HepG2 (cell line): ENCODE results near the gene NT5DC4. TPM values are rescaled to one million over a fixed set of nuclear protein-coding genes. Genes with fewer than 3 reads are reported as not detected.

Source experiments
- ATAC-seq: fragments of 200-7000 bp; cut with Tn5 transposase; 3 replicates; pipeline ENCODE4 v1.9.1; 2020; ENCODE audit warnings: mild to moderate bottlenecking, moderate library complexity
- BruUV-seq: library from RNA; stranded (reverse); fragments of 400-500 nt; replicated peaks from 2 replicates; lab custom pipeline; 2021; lab: Mats Ljungman, UMichigan
- CTCF ChIA-PET: fragments of 300-600 bp; formaldehyde crosslinking; extraction: SDS; loops from one replicate; lab custom pipeline; 2021; ENCODE audit warnings: low total read pairs, inconsistent platforms, low intra/inter-chr PET ratio; lab: Yijun Ruan, JAX
- POLR2A ChIA-PET: fragments of 350-600 bp; sonication (Branson Sonifier 250); formaldehyde crosslinking; loops from one replicate; lab custom pipeline; 2020; ENCODE audit warnings: antibody characterized with exemption, inconsistent platforms; lab: Yijun Ruan, JAX
- DNase-seq: peaks from one replicate; pipeline ENCODE4 v3.0.0-alpha.2; 2015; ENCODE audit warnings: low spot score
- FAIRE-seq: peaks from 3 replicates; lab custom pipeline; 2011; peaks lifted over from hg19 to GRCh38; lab: Jason Lieb, UNC
- H2AFZ ChIP-seq: one replicate; pipeline ENCODE4 v1.6.1; 2011; ENCODE audit warnings: low read length, inconsistent platforms
- H3K27ac ChIP-seq: fragments of 300-600 bp; 3 replicates; pipeline ENCODE4 v1.8.0; 2011; ENCODE audit warnings: mixed run types, mild to moderate bottlenecking, mixed read lengths, low read length, inconsistent platforms; ENCODE audit not compliant: insufficient read depth; ENCODE audit errors: extremely low read length
- H3K27me3 ChIP-seq, 2 experiments: fragments of 200-600 bp in 1 of 2; 2 replicates in 1 of 2; 3 replicates in 1 of 2; pipeline versions ENCODE4 v1.6.0 to v1.8.0; 2011; ENCODE audit warnings: low read length in 2 of 2, mild to moderate bottlenecking in 2 of 2, moderate library complexity in 2 of 2, inconsistent platforms in 1 of 2; ENCODE audit not compliant: insufficient read depth in 2 of 2, control insufficient read depth in 1 of 2
- H3K36me3 ChIP-seq, 2 experiments: fragments of 200-600 bp in 1 of 2; replicated peaks in 1 of 2; 2 replicates in 1 of 2; 3 replicates in 1 of 2; pipeline versions ENCODE4 v1.5.1 to v1.8.0; 2011; ENCODE audit warnings: low read length in 2 of 2, inconsistent platforms in 1 of 2; ENCODE audit not compliant: insufficient read depth in 2 of 2, control insufficient read depth in 1 of 2
- H3K4me1 ChIP-seq: 2 replicates; pipeline ENCODE4 v1.5.1; 2012; ENCODE audit warnings: low read length, inconsistent platforms; ENCODE audit not compliant: insufficient read depth
- H3K4me2 ChIP-seq: 2 replicates; pipeline ENCODE4 v1.6.0; 2011; ENCODE audit warnings: low read depth, low read length, inconsistent platforms
- H3K4me3 ChIP-seq, 3 experiments: fragments of 200-600 bp in 1 of 3; sonication (generic), shearing (Covaris generic) in 1 of 3; replicated peaks in 1 of 3; 2 replicates each; pipeline ENCODE4 v1.5.1; 2011 to 2016; ENCODE audit warnings: low read length in 3 of 3, inconsistent platforms in 2 of 3, low read depth in 2 of 3, mild to moderate bottlenecking in 2 of 3, control low read depth in 1 of 3, mixed read lengths in 1 of 3; ENCODE audit not compliant: insufficient read depth in 1 of 3
- H3K79me2 ChIP-seq: one replicate; pipeline ENCODE4 v1.6.1; 2011; ENCODE audit warnings: low read length, inconsistent platforms; ENCODE audit not compliant: insufficient read depth
- H3K9ac ChIP-seq: 2 replicates; pipeline ENCODE4 v1.6.0; 2011; ENCODE audit warnings: mild to moderate bottlenecking, low read depth, low read length, inconsistent platforms; ENCODE audit not compliant: insufficient read depth
- H3K9me3 ChIP-seq: 2 replicates; pipeline ENCODE4 v1.5.1; 2012; ENCODE audit warnings: mild to moderate bottlenecking, low read length
- H4K20me1 ChIP-seq: 2 replicates; pipeline ENCODE4 v1.6.0; 2011; ENCODE audit warnings: inconsistent platforms, mild to moderate bottlenecking, low read length, moderate library complexity; ENCODE audit not compliant: insufficient read depth
- IKZF4 ChIP-seq: sonication (generic); formaldehyde crosslinking; IDR thresholded peaks from 2 replicates; pipeline ENCODE4 v1.5.1; 2020; ENCODE audit warnings: borderline replicate concordance, mild to moderate bottlenecking, low read depth, missing genetic modification reagents; ENCODE audit errors: not compliant biosample characterization
- KMT2A ChIP-seq: sonication (generic); formaldehyde crosslinking; IDR thresholded peaks from 2 replicates; pipeline ENCODE4 v1.4.0; 2020; ENCODE audit warnings: missing genetic modification reagents
- NFE2L2 ChIP-seq: fragments of 150-350 bp; IDR thresholded peaks from 2 replicates; pipeline ENCODE4 v1.6.1; 2014; ENCODE audit warnings: low read length
- PRMT3 ChIP-seq: sonication (generic); formaldehyde crosslinking; IDR thresholded peaks from 2 replicates; pipeline ENCODE4 v1.8.1; 2022; ENCODE audit warnings: low read depth, mild to moderate bottlenecking, moderate library complexity, missing genetic modification reagents, borderline replicate concordance
- RELA ChIP-seq: sonication (generic); formaldehyde crosslinking; IDR thresholded peaks from 2 replicates; pipeline ENCODE4 v1.4.0; 2020; ENCODE audit warnings: missing genetic modification reagents
- TBP ChIP-seq: sonication (generic); formaldehyde crosslinking; IDR thresholded peaks from 2 replicates; pipeline ENCODE4 v1.5.0; 2020; ENCODE audit warnings: missing genetic modification reagents
- ZNF205 ChIP-seq: IDR thresholded peaks from 2 replicates; pipeline ENCODE4 v1.6.1; 2018; ENCODE audit warnings: missing biosample characterization, missing genetic modification reagents
- ZNF3 ChIP-seq: IDR thresholded peaks from 2 replicates; pipeline ENCODE4 v1.7.0; 2017; ENCODE audit warnings: inconsistent platforms
- ZNF441 ChIP-seq: sonication (generic); formaldehyde crosslinking; IDR thresholded peaks from 2 replicates; pipeline ENCODE4 v1.7.0; 2021; ENCODE audit warnings: missing genetic modification reagents, borderline replicate concordance
- ZNF713 ChIP-seq: sonication (generic); formaldehyde crosslinking; IDR thresholded peaks from 2 replicates; pipeline ENCODE4 v1.4.0; 2020; ENCODE audit warnings: mild to moderate bottlenecking, missing genetic modification reagents
- ZNF761 ChIP-seq: sonication (generic); formaldehyde crosslinking; conservative IDR thresholded peaks from 2 replicates; pipeline ENCODE4 v1.4.0; 2020; ENCODE audit warnings: mild to moderate bottlenecking, missing genetic modification reagents
- ZNF788 ChIP-seq: sonication (generic); formaldehyde crosslinking; IDR thresholded peaks from 2 replicates; pipeline ENCODE4 v1.5.0; 2020; ENCODE audit warnings: mild to moderate bottlenecking, missing genetic modification reagents, borderline replicate concordance
- WGBS: methylation state at CpG from one replicate; pipeline ENCODE4 v1.1.6; 2017; ENCODE audit warnings: low lambda C conversion rate; 5-methylcytosine and 5-hydroxymethylcytosine counted together
- in situ Hi-C: cut with HindIII; loops from 2 replicates; pipeline ENCODE4 v1.10.0; 2017; ENCODE audit warnings: low pct_unique_long_range_greater_than_20kb; ENCODE audit not compliant: extremely low pct_ligation_motif_present
- intact Hi-C: fragments of 100-400 bp; cut with micrococcal nuclease; formaldehyde crosslinking; loops from one replicate; pipeline ENCODE4 v1.10.0; 2022; ENCODE audit not compliant: unreplicated experiment
- polyA plus RNA-seq, 8 experiments: library from polyadenylated mRNA; depleted of rRNA in 3 of 8; stranded (reverse) in 7 of 8; unstranded in 1 of 8; fragments of >200 nt; fragmentation: Illumina TruSeq in 4 of 8; extraction: Trizol in 4 of 8; gene quantifications; 2 replicates each; pipeline versions ENCODE4 v1.2.1 to v1.2.3, GENCODE V29; 2011 to 2016; ENCODE audit warnings: low read depth in 4 of 8, missing spikeins in 1 of 8, mixed read lengths in 1 of 8; ENCODE audit not compliant: insufficient read depth in 1 of 8
- total RNA-seq, 5 experiments: library from RNA; depleted of rRNA; stranded (reverse); fragments of >200 nt; fragmentation: Illumina TruSeq; extraction: Trizol; gene quantifications; 2 replicates each; pipeline ENCODE4 v1.2.3, GENCODE V29; 2016; ENCODE audit warnings: low read depth in 1 of 5
- TF ChIP-seq, protein P1 (sequence below): sonication (generic); formaldehyde crosslinking; IDR thresholded peaks from 2 replicates; pipeline ENCODE4 v1.9.0; 2022; ENCODE audit warnings: low read depth, missing genetic modification reagents

NT5DC4 gene
- total and polyA plus RNA-seq, 2 of the 13 experiments (the other 11 are each of a cell fraction or from before 2014, with no cell fraction given) = 0.04 to 4.2 TPM

DNA sequence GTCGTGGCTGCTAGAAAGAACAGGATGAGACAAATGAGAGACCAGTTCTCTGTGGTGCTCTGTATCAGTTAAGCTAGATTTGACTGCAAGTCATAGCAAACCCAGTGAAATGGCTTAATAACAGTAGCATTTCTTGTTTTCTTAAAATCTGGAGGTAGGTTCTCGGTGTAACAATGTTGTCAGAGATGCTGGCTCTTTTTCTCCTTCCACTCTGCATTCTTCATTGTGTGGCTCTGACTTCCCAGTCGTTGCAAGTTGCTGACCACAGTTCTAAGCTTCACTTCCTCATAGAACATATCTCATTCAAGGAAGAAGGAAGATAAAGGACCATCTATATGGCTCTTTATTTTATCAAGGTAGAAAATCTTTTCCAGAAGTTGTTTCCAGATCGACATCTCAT is 51.5 kb downstream of the NT5DC4 start (continued):
- no peak for TF ChIP-seq IKZF4 (CRISPR knock-in tag)
- TF ChIP-seq ZNF441 (CRISPR knock-in tag) = no peak
- TF ChIP-seq, all 625 proteins: peak for 0

DNA sequence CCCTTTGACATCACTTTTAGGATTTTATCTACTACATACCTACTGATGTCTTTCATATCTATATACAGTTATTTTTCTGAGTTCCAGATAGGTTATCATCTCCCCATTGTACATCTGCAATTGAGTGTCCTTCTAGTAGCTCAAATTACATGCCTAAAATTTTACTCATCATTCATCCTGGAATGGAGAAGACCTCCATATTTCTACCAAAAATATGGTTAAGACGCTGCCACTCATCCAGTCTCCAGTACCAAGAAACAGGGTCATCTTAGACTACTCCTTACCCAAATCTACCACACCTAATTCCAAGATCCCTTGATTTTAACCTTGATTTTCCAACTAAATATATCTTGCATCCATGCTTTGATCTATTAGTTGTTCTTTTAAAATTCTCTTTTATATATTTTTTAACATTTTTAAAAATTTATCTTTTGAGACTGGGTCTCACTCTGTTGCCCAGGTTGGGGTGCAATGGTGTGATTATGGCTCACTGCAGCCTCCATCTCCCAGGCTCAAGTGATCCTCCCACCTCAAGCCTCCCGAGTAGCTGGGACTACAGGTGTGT is 52.2 kb downstream of the NT5DC4 start:
- intact Hi-C loops (no loop called here), in situ Hi-C loops (no loop called here)
- FAIRE-seq = no peak
- Histone ChIP-seq H3K9ac (no peak overlapping the region), H4K20me1 (no peaks in the 10 kb centered on the region), H3K9me3 (no peaks in the 10 kb centered on the region), H3K4me1 (peaks cover 9% of the 10 kb centered on the region), H3K4me2 (no peak overlapping the region), H3K36me3 (no peaks in the 10 kb centered on the region), H3K4me3 (no peak overlapping the region), H3K27ac (no peak overlapping the region), H2AFZ (no peak overlapping the region), H3K27me3 (no peaks in the 10 kb centered on the region), H3K79me2 (no peaks in the 10 kb centered on the region)
- DNase-seq = no peak
- ChIA-PET POLR2A (no interaction called here), CTCF (no interaction called here)
- 57% methylated on average over 2 of the region's 2 CpGs for WGBS
- no TSS peak for BruUV-seq
- ATAC-seq = no peak
- TF ChIP-seq, protein P1, sequence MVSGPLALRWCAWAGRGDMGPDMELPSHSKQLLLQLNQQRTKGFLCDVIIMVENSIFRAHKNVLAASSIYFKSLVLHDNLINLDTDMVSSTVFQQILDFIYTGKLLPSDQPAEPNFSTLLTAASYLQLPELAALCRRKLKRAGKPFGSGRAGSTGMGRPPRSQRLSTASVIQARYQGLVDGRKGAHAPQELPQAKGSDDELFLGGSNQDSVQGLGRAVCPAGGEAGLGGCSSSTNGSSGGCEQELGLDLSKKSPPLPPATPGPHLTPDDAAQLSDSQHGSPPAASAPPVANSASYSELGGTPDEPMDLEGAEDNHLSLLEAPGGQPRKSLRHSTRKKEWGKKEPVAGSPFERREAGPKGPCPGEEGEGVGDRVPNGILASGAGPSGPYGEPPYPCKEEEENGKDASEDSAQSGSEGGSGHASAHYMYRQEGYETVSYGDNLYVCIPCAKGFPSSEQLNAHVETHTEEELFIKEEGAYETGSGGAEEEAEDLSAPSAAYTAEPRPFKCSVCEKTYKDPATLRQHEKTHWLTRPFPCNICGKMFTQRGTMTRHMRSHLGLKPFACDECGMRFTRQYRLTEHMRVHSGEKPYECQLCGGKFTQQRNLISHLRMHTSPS = no peak
- TF ChIP-seq RELA (no peak), PRMT3 (no peak), KMT2A (no peak), ZNF205 (CRISPR knock-in tag) (no peak), ZNF713 (CRISPR knock-in tag) (no peak), ZNF3 (CRISPR knock-in tag) (no peak), ZNF788 (CRISPR knock-in tag) (no peak), ZNF761 (CRISPR knock-in tag) (no peak), TBP (CRISPR knock-in tag) (no peak), NFE2L2 (no peak)
